Erythroblast (primary cell): Measurements from ENCODE around the gene ME3.

Experiments used
- DNase-seq, 2 experiments: peaks; one replicate each; lab custom pipeline; 2025; lab: John Stamatoyannopoulos, UW
- GATA1 ChIP-seq: IDR thresholded peaks from 2 replicates; pipeline ENCODE4 v1.6.1; 2011; ENCODE audit warnings: low read depth, mild to moderate bottlenecking, control low read depth, low read length, moderate library complexity
- POLR2A ChIP-seq: IDR thresholded peaks from 2 replicates; pipeline ENCODE4 v1.6.1; 2011; ENCODE audit warnings: mild to moderate bottlenecking, low read length

The ME3 gene

DNA sequence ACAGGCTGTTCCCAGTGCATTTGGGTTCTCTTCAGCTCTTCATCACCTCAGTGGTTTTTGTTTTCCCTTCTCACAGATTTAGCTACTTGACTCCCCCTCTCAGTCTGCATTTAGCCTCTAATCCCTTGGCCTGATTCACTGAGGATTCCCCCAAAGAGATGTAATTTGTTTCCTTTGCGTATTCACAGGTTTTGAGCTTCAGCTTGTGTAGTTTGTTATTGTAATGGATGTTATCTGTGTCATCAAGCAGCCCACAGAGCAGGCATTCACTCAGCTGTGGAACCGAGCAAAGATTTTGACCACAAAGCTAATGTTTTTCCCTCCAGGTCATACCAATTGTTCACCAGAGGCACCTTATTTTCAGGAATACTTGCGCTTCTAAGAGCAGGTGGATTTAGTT, 6.4 kb upstream of the ME3 start:
- no peak for DNase-seq
- TF ChIP-seq GATA1 (no peak), POLR2A (no peak)

DNA sequence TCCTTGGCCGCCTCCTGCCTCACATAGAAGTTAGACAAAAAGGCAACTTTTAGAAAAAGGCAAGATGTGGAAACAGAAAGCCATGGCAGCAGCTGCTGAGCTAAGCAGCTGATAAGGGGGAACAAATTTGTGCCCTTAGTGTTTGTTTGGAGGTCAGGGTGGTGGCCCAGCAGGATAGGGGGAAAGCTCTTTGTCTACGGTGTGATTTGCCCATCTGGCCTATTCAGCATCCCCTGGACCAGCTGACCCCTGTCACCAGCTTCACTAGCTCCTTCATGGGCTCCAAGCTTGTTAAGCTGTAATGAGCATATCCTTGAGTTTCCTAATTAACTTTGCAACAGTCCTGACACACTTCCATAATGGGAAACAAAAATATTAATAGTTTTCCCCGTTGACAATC, 5.9 kb upstream of the ME3 start:
- DNase-seq: peak in 1 of 2 experiments; percentile 53
- TF ChIP-seq POLR2A (no peak), GATA1 (no peak)

DNA sequence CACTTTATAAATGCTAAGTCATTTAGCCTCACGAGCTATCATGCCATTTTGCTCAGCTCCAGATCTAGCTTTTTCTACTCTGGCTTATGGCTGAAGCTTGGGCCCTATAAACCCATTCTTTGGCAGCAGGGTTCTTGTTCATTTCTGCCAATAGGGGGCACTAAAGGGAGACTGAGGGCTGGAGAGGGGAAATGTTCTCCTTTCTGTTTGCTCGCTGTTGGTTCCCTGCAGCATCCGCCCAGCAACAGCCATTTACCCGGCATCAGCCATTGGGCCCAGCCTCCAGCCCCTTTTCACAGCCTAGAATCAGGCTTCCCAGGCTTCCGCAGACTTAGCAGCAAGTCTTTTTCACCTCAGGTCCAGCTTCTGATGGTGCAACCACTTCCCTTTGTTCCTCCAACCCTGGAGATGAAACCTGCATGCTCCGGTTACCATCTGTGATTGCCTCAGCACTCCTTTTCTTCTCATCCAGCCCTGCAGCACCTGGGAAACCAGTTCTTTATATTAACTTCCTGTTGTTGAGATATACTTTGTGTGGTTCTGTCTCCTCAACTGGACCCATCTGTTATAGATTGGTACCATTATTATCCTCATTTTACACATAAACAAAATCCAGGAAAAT, 4.2 kb upstream of the ME3 start:
- DNase-seq: peak; percentile 61

DNA sequence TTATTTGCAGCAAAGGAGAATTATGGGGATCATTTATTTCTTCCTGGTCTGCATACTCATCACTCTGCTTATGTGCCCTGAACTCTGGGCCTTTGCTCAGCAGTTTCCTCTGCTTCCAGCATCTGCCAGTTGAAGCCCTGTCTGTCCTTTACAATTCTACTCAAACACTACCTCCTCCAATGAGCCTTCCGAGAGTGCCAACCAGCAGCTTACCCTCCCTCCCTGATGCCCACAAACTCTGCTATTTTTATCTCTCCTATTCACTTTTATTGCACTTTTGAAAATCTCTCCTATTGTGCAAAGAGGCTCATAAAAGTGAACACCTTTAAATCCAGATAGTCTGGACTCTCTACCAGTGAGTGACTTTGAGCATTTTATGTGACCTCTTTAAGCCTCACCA, 3.6 kb upstream of the ME3 start:
- no peak for TF ChIP-seq POLR2A
- no peak for TF ChIP-seq GATA1
- no peak for DNase-seq

More for the DNA sequence above, 4.2 kb upstream of the ME3 start:
- TF ChIP-seq GATA1: no peak
- TF ChIP-seq POLR2A: no peak

DNA sequence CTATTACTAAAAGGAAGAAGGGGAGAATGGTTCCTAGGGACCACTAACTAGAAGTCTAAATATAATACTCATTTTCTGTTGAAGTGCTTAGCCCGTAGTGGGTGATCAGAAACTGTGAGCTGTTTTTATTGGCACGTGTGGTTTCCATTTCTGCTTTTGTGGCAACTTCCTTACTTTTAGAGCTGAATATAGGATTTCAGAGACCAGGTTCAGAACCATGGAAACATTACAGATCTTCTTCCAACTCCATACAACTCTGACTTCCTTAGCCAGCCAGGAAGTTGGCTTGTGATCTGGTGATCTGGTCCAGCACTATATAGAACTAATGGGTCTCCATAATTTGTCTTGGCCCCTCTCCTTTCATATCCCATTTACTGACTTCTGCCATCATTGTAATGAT, 2.6 kb upstream of the ME3 start:
- no peak for DNase-seq
- TF ChIP-seq GATA1 (no peak), POLR2A (no peak)

DNA sequence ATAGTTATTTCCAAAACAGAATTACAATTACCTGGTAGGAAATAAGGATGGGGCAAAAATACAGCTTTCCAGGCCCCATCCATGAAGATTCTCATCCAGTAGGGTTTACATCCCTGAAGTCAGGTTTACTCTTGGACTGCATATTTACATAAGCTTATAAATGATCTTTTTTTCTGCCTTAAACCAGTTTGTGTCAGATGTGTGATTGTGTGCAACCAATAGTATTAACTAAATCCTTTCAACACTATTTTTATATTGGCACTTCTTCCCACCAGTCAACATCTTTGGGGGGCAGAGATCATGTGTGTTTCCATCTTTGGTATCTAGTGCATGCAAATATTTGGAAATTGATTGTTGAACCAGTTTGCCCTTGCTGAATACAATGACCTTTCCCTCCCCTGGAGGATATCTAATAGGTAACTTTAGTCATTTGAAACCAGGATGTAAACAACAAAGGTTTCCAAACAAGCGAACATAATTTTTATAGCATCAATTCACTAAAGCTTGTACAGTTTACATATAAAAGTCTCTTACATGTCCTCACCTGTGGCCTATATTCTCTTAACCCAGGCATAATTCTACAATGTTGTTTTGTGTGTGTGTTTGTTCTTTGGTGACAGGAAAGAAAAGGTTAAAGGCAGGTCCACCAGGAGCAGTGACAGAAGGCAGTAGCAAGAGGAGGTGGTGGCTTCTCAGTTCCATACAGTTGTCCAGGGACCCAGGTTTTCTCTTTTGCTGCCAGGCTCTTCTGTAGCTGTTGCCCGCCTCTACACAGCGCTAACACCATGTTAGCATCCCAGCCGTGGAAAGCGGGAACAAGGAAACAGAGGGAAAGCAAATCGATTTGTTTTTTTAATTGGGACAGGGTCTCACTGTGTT, 1.7 kb upstream of the ME3 start:
- DNase-seq: no peak
- TF ChIP-seq POLR2A: no peak
- no peak for TF ChIP-seq GATA1

DNA sequence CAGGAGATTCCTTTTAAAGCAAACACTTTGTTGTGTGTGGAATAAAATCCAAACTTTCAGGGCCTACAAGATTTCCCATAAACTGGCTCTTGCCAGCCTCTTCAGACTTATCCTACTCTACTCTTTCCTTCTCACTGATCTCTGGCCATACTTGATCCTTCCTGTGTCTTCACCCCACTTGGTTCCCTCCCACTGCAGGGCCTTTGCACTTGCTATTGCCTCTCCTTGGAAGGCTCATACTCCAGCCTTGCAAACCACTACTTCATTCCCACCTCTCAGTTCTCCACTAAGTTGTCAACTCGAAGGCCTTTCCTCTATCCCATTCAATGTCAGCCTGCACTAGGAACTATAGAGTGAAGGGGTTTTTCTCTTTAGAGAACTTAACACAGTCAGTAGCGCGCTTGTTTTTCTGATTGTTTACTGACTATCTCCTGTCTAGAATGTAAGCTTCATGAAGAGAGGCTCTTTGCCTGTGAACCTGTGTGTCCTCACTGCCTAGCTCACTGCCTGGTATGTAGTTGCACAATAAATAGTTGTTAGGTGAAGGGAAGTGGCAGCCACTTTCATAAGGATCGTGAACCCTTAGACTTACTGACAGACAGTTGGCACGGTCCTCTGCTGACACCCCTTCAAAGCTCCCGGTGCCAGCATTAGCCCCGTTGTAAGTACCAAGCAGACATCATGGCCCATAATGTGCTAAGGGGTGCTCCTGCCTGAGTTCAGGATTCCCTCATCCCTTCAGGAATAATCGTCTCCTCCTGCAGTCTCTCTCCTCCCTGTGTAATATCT, 833 bp upstream of the ME3 start:
- no peak for DNase-seq
- TF ChIP-seq GATA1: no peak
- TF ChIP-seq POLR2A: no peak

DNA sequence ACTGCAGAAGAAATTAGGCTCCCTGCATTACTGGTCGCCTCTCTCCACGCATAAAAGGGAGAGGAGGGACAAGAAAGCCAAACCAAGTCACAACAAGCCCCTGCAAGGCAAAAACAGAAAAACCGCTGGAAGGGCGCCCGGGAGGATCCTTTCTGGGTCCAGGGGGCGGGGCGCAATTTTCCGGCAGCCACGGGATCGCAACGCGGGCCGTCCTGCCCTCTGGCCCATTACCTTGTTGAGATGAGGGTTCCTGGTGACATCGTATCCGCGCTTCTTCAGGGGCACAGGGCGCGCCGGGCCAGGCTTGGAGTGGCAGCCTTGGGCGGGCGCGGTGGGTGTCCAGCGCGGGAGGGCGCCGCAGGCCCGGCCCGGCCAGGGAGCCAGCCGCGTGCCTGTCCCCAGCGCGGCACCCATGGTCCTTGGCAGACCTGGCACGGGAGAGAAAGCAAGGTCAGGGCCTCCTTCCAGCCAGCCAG, 847 bp downstream of the ME3 start:
- peak; percentile 60 to 63 for DNase-seq

DNA sequence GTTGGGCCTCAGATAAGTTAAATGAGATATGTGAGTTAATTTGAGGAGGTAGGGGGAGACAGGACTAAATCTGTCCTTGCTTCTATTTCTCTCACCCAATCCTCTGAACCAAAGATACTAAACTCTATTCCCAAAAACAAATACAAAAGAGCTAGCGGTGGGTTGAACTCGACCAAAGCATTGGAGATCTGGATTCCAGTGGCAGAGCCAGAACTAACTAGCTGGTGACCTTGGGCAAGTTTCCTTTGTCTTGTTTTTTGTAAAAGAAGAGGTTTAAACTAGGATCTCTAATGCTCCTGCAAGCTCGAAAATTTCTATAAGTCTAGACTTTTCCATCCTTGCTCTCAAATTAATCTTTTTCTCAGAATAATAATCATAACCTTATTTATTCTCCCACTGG, 1.5 kb downstream of the ME3 start:
- TF ChIP-seq GATA1: no peak
- no peak for TF ChIP-seq POLR2A
- no peak for DNase-seq

More for the DNA sequence above, 847 bp downstream of the ME3 start:
- TF ChIP-seq POLR2A: no peak
- TF ChIP-seq GATA1: no peak

DNA sequence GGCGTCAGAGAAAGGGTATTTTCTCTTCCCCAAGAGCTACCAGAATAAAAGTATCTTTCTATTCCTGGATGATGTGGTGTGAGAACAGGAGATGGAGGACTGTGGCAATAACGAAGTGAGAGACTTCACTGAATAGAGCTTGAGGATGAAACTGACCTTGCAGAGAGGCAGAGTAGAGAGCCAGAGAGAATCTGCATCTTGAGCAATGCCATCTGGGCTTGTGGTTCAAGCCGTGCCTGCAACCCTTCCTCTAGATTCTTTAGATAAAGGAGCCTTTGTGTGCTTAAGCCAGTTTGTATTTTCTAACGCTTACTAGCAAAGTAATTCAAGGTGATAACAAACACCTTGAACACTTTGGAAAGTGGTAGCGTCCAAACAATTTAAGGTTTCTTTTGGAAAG, 2.2 kb downstream of the ME3 start:
- peak in 1 of 2 experiments; percentile 16 for DNase-seq

DNA sequence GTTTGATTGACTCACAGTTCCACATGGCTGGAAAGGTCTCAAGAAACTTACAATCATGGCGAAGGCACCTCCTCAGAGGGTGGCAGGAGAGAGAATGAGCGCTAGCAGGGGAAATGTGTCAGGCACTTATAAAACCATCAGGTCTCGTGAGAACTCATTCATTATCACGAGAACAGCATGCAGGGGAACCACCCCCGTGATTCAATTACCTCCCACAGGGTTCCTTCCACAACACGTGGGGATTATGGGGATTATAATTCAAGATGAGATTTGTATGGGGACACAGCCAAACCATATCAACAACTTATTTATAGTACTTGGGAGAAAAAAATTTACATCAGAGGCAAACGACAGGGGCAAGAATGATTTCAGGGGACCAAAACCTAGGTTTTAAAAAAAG, 3.0 kb downstream of the ME3 start:
- no peak for DNase-seq
- TF ChIP-seq GATA1 (no peak), POLR2A (no peak)

More for the DNA sequence above, 2.2 kb downstream of the ME3 start:
- TF ChIP-seq POLR2A: no peak
- TF ChIP-seq GATA1: no peak

DNA sequence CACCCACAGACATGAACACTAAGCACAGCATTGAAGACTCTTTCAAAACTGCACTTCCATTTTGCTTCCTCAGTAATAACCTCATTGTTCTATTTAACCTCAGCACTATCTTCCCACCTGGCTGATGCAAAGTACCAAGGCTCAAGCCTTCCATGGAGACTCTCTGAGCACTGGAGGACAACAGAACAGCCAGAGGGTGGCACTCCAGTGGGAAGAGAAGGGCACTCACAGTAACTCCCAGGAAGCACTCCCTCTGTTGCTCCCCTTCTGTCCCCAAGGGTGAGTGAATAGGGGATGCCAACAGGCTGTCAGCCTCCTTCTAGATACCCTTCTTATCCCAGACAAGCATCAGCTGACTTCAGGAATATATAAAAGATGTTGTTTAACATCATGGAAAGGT, 3.5 kb downstream of the ME3 start:
- no peak for DNase-seq
- TF ChIP-seq POLR2A (no peak), GATA1 (no peak)

DNA sequence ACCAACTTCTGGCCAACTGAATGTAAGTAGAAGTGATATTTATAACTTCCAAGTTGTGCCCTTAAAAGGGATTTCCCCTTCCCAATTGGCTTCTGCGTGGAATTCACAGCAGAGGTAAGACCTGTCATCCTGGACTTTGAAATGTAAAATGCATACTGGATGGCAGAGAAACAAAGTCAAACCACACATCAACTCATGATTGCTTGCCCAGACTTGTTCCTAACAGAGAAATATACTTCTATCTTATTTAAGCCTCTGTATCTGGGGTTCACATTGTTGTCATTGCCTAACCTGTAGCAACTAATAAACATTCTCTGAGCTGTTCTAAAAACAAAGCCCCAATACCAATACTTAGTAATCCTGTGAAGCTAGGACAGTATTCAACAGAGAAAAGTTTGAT, 6.2 kb downstream of the ME3 start:
- DNase-seq: no peak
- TF ChIP-seq GATA1 (no peak), POLR2A (no peak)
